Adipocyte (in vitro differentiated cells): ENCODE measurements around the gene RIF1.
"Not testable (repeated sequence)": the region's sequence is repeated elsewhere in the genome, so short reads cannot be mapped to it uniquely, and the experiment has no call there.

Experiments used
- DNase-seq: peaks from one replicate; pipeline ENCODE4 v3.0.0-alpha.2; 2015; ENCODE audit warnings: low read depth
- H3K27me3 ChIP-seq: replicated peaks from 2 replicates; pipeline ENCODE4 v1.7.0; 2013; ENCODE audit warnings: mild to moderate bottlenecking, low read length, moderate library complexity; ENCODE audit not compliant: control insufficient read depth, insufficient read depth
- H3K36me3 ChIP-seq: 2 replicates; pipeline ENCODE4 v1.7.0; 2013; ENCODE audit warnings: low read length, mild to moderate bottlenecking, moderate library complexity; ENCODE audit not compliant: control insufficient read depth, insufficient read depth, severe bottlenecking
- H3K4me1 ChIP-seq: 2 replicates; pipeline ENCODE4 v1.7.0; 2013; ENCODE audit warnings: mild to moderate bottlenecking, low read length, moderate library complexity; ENCODE audit not compliant: control insufficient read depth, insufficient read depth
- H3K4me3 ChIP-seq: 2 replicates; pipeline ENCODE4 v1.7.0; 2013; ENCODE audit warnings: mild to moderate bottlenecking, low read length, moderate library complexity
- H3K9ac ChIP-seq: 2 replicates; pipeline ENCODE4 v1.7.0; 2013; ENCODE audit warnings: mild to moderate bottlenecking, low read length, moderate library complexity
- H3K9me3 ChIP-seq: 2 replicates; pipeline ENCODE4 v1.7.0; 2013; ENCODE audit warnings: mild to moderate bottlenecking, low read length, moderate library complexity; ENCODE audit not compliant: control insufficient read depth

The RIF1 gene

GRCh38 chr2:151395509-151396374, 14.0 kb upstream of the RIF1 start:
- Histone ChIP-seq H3K9me3 (no peaks in the 10 kb centered on the region), H3K36me3 (no peaks in the 10 kb centered on the region), H3K27me3 (no peaks in the 10 kb centered on the region), H3K4me1 (peaks cover 10% of the 10 kb centered on the region), H3K4me3 (no peak overlapping the region), H3K9ac (no peak overlapping the region)
- no peak for DNase-seq

- DNase-seq, result no peak
Observed at GRCh38 chr2:151399981-151400380, 9.7 kb upstream of the RIF1 start.

GRCh38 chr2:151401149-151401548, 8.6 kb upstream of the RIF1 start:
- Histone ChIP-seq H3K36me3 (no peaks in the 10 kb centered on the region), H3K27me3 (no peaks in the 10 kb centered on the region), H3K4me1 (no peaks in the 10 kb centered on the region), H3K4me3 (no peak overlapping the region), H3K9ac (no peak overlapping the region), H3K9me3 (no peaks in the 10 kb centered on the region)
- DNase-seq, result no peak

More at GRCh38 chr2:151399981-151400380, 9.7 kb upstream of the RIF1 start:
- Histone ChIP-seq H3K4me3 (no peak overlapping the region), H3K9ac (no peak overlapping the region), H3K36me3 (no peaks in the 10 kb centered on the region), H3K4me1 (no peaks in the 10 kb centered on the region), H3K27me3 (no peaks in the 10 kb centered on the region), H3K9me3 (no peaks in the 10 kb centered on the region)

GRCh38 chr2:151403914-151404313, 5.8 kb upstream of the RIF1 start:
- no peak for DNase-seq
- Histone ChIP-seq H3K9ac (no peak overlapping the region), H3K27me3 (no peaks in the 10 kb centered on the region), H3K4me3 (no peak overlapping the region), H3K36me3 (no peaks in the 10 kb centered on the region), H3K9me3 (no peaks in the 10 kb centered on the region), H3K4me1 (no peaks in the 10 kb centered on the region)

- no peak overlapping the region for H3K9ac ChIP-seq
- no peak for DNase-seq
- no peak overlapping the region for H3K4me3 ChIP-seq
- H3K9me3 ChIP-seq, result no peaks in the 10 kb centered on the region
- H3K4me1 ChIP-seq, result no peaks in the 10 kb centered on the region
- no peaks in the 10 kb centered on the region for H3K27me3 ChIP-seq
- H3K36me3 ChIP-seq, result no peaks in the 10 kb centered on the region
Observed at GRCh38 chr2:151405376-151405775, 4.3 kb upstream of the RIF1 start.

GRCh38 chr2:151407281-151407680, 2.4 kb upstream of the RIF1 start:
- Histone ChIP-seq H3K27me3 (no peaks in the 10 kb centered on the region), H3K4me1 (peaks cover 5% of the 10 kb centered on the region), H3K36me3 (no peaks in the 10 kb centered on the region), H3K4me3 (no peak overlapping the region), H3K9me3 (no peaks in the 10 kb centered on the region), H3K9ac (no peak overlapping the region)
- DNase-seq, result no peak

GRCh38 chr2:151408788-151409600, 708 bp upstream of the RIF1 start:
- DNase-seq, result no peak
- H3K27me3 ChIP-seq, result no peaks in the 10 kb centered on the region
- peaks cover 5% of the 10 kb centered on the region for H3K4me1 ChIP-seq
- peak overlapping the region; percentile 90 for H3K9ac ChIP-seq
- peaks cover 8% of the 10 kb centered on the region for H3K36me3 ChIP-seq
- no peaks in the 10 kb centered on the region for H3K9me3 ChIP-seq
- peak overlapping the region; percentile 98 for H3K4me3 ChIP-seq

- H3K36me3 ChIP-seq, result peaks cover 10% of the 10 kb centered on the region
- H3K27me3 ChIP-seq, result no peaks in the 10 kb centered on the region
- peak; percentile 47 for DNase-seq
Observed at GRCh38 chr2:151410485-151410834, 758 bp downstream of the RIF1 start.

GRCh38 chr2:151417650-151418049, 7.9 kb downstream of the RIF1 start:
- no peak for DNase-seq
- H3K9me3 ChIP-seq, result no peaks in the 10 kb centered on the region
- H3K4me1 ChIP-seq, result no peaks in the 10 kb centered on the region
- no peak overlapping the region for H3K4me3 ChIP-seq
- H3K36me3 ChIP-seq, result peaks cover 69% of the 10 kb centered on the region
- H3K27me3 ChIP-seq, result no peaks in the 10 kb centered on the region
- H3K9ac ChIP-seq, result no peak overlapping the region

More at GRCh38 chr2:151410485-151410834, 758 bp downstream of the RIF1 start:
- Histone ChIP-seq H3K4me3 (peak overlapping the region; percentile 98), H3K9ac (peak overlapping the region; percentile 90), H3K4me1 (peaks cover 5% of the 10 kb centered on the region), H3K9me3 (no peaks in the 10 kb centered on the region)

GRCh38 chr2:151421681-151422080, 12.0 kb downstream of the RIF1 start:
- not testable (repeated sequence) for H3K9ac ChIP-seq, H3K27me3 ChIP-seq, DNase-seq, H3K9me3 ChIP-seq, H3K4me1 ChIP-seq, H3K4me3 ChIP-seq
- H3K36me3 ChIP-seq, result peaks cover 72% of the 10 kb centered on the region

GRCh38 chr2:151422917-151423439, 13.3 kb downstream of the RIF1 start:
- no peaks in the 10 kb centered on the region for H3K4me1 ChIP-seq
- H3K36me3 ChIP-seq, result peaks cover 59% of the 10 kb centered on the region
- no peak overlapping the region for H3K9ac ChIP-seq
- H3K27me3 ChIP-seq, result no peaks in the 10 kb centered on the region
- no peak for DNase-seq
- no peak overlapping the region for H3K4me3 ChIP-seq
- H3K9me3 ChIP-seq, result no peaks in the 10 kb centered on the region
